NCI-H2196 treated with DMSO at 0.1 percent for 48 hours (cell line): ENCODE measurements around the gene METAP1D.

Experiments
- DNase-seq: peaks from one replicate; lab custom pipeline; 2025; ENCODE audit not compliant: unreplicated experiment; lab: John Stamatoyannopoulos, UW

Gene METAP1D

DNA sequence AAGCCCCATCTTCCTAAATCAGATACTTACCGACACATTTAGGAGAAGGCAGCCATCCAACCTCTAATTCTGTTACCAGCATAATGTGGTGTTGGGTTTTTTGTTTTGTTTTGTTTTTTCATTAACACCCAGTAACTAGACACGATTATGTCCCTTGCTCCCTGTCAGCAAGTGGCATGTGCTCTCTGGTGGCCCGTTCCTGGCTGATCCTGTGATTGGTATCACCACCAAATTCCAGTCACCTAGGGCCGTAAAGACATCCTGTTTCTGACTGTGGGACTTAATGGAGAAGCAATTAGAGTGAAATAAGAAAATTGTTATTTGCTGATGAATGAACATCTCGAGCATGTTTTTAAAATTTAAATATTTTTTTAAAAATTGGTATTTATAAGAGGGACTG lies 79.7 kb downstream of the METAP1D start:
- DNase-seq, result no peak

DNA sequence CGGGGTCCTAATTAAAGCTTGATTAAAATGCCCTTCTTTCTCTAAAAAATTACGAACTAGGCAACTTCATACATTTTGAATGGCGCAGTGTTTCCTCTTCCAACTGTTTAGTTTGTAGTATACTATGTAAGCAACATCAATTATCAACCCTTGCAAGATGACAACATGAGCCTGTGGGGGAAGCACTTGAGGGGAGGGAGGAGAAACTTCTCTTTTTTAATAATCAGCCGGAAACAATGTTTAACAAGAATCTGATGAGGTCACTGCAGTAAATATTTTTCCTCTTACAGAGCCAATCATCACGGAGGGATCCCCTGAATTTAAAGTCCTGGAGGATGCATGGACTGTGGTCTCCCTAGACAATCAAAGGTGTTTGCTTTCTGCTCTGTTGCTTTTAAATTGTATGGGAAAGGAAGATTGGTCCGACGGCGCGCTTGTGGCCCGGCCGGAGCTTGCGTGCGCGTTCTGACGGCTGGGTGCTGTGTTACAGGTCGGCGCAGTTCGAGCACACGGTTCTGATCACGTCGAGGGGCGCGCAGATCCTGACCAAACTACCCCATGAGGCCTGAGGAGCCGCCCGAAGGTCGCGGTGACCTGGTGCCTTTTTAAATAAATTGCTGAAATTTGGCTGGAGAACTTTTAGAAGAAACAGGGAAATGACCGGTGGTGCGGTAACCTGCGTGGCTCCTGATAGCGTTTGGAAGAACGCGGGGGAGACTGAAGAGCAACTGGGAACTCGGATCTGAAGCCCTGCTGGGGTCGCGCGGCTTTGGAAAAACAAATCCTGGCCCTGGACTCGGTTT lies 80.3 kb downstream of the METAP1D start:
- no peak for DNase-seq

DNA sequence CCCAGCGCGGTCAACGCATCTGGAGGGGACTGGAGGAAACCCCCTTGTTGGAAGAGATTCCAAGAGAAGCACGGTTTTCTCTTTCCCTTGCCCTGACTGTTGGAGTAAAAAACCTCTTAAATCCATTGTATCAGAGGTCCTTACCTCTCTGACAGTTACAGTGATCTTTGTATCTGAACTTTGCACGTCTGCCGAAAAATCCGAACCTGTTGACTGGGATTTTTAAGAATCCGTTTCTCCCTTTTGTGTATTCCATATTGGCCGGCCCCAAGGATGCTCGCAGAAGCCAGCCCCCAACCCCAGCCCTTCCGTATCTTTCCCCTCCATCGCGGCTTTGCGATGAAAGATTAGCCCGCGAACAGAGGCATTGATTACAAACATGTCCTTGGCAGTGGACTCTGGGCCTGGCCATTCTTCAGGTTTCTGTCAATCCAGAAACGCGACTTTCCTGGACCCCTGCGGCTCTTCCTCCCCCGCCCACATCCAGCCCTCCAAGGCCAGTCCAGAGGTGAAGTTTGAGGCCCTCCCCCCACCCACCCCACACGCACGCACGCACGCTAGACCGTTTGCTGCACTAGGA lies 81.0 kb downstream of the METAP1D start:
- no peak for DNase-seq

DNA sequence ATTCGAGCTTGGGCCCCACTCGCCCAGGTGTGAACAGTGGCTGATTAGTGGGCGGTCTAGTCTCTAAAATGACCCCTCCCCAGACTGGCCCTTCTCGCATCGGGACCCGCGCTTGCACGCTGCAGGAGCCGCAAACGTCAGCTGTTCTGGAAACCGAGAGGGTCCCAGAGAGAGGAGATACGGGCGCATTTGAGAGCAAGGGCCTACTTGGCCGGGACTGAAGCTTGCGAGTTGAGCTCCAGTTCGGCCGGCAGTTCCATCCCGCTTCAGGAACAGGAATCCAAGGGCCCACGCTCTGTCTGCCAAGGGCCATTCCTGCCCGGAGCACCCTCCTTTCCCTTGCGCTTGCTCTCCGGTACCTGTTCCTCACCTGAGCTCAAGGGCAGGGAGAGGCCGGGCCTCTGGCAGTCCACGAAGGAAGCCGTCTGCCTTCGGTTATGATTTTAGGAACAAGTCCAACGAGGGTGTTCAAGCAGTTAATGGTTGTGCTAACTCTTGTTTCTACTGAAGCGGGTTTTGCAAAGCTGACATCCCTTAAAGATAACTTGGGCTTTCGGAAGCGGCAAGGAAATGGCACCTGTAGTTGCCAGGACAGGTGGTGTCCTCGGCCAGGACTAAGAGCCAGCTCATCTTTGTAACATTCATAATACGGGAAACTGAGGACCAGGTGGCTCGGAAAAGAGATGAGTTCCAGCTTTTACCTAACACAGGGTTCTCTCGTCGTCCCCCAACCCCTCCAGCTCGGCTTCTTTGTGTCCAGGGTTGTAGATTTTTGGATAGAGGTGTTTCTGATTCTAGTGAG lies 81.7 kb downstream of the METAP1D start:
- DNase-seq, result no peak

DNA sequence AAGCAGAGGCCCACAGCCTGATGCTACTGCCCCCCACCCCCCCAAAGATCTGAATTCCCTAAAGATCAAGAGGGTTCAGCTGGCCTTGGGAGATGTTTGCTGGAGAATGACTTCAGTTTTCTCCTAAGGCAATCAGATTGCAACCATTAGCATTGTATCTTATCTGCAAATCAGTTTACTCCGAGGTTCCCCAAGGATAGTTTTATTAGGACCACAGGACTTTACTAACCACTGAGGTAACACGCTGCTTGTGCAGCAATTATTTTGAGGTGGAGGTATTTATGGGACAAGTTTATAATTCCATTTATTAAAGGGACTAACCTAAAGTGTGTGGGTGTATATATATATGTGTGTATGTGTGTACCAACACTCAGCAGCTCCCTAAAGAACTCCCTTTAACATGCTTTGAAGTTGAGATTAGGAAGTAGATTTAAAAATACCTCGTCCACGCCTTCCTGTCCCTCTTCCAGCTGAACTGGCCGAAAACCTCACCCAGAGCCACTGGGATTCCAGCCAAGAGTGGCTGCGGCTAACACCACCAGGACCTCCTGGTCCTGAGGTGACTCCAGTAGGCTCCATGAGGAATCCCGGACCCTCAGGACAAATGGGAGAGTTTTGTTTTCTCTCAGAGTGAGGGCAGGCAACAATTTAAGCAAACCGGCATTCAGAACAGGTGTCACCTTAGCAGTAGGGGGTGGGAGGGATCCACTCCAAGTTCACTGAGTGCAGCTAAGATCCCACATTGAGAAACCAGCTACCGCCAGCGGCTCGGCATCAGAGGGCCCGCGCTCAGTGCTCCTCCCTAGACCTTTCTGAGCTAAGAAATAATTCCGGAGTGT lies 82.6 kb downstream of the METAP1D start:
- no peak for DNase-seq

DNA sequence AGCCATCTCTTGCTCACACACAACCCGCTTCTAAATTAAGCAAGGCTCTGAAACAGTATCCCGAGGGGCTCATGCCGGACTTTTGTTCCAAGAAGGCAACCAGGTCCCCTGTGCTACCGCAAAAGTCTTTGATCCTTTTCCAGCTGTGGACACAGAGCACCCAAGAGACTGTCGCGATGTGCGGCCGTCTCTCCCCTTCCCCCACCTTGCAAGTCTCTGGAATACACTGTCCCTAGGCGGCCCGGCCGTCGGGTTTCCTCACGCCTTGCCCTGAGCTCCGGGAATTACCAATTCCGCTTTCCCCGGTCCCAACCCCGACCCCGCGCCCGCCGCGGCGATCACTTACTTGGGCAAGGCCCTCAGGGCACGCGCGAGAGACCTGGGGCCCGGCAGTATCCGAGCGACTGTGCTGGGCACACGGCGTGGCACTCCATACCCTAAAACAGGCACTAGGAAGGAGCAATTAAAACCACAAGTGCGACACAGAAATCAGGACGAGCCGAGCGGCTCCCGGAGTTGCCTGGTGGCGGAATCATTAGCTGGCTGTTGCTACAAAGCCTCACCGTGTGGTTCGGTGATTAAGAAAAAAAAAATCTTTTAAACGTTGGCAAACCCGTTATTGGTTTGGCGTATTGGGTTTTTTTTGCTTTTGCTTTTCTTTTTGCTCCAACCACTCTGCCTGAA lies 83.3 kb downstream of the METAP1D start:
- DNase-seq, result no peak

DNA sequence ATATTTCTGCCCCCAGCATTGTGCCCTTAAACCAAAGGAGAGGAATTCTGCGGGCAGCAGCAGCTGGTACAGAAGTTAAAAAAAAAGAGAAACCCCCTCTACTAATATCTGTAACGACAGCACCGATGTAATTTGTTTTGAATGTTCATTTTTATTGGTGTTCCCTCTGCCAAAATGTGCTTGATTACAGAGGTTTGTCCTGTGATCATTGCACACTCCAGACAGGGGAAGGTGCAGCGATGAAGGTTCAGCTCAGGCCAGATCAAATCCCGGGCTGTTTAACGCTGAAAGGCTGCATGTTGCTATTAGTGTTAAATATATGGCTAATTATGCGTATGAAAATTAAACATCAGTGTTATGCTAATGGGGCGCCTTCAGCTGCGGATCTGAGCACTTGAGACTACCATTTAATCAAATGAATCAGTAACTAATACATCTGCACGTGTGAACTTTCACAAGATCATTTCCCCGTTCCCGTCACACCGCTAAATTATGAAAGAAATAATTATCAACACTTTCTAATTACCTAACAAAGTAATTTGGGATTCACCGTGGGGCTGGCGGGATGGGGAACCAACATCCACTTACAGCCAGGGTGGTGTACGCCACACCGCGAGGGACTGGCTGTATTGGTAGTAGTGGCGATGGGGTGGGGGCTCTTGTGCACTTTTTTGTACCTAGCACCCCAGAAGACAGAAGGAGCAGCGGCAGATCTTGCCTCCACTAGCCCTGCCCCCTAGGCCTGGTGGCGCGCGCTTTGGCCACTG lies 84.1 kb downstream of the METAP1D start:
- no peak for DNase-seq

DNA sequence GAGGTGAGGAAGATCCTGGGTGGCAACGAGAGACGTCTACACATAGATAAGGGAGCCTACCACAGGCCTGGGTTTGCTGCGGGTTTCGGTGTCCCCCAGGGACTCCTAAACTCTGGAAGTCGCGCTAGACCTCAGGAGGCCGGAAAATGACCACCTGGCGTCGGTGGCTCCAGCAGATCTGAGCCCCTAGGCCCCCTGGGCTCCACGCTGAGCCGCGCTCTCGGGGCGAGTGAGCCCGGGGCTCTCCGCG lies 84.6 kb downstream of the METAP1D start:
- DNase-seq, result no peak

DNA sequence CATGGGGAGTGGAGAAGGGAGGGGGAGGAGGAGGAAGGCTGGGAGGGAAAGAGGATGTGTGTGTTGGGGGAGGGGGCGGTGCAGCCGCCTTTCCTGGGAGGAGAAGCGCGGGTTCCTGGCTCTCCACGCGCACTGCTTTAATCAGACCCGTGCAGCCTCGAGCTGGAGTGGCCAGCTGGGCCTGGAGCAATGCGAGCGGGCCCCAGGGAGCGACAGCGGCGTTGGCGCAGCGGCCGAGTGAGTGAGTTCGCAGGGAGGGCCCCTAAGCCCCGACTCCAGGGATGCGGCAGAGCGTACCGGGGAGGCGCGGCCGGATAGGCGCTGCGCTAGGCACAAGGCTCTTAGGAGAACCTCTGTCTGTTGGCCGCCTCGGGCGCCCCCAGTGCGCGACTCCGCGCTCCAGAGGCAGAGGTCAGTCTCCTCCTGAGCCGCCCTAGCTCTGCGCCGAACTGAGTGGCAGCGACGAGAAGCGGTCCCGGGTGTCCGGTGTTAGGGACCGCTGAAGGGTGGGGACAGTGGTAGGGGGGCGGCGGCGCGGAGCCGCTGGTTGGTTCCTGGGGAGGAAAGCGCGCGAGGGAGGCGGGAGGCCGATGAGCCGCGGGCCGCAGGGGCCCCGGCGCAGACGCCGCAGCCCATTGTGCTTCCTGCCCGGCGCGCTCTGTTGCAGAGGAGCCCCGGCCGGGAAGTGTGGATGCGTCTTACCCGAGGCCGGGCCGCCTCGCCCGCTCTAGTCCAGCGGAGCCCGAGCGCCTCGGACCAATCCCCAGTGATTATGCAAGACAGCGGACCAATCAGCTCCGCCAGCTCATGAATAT lies 85.1 kb downstream of the METAP1D start:
- DNase-seq, result peak; percentile 92

DNA sequence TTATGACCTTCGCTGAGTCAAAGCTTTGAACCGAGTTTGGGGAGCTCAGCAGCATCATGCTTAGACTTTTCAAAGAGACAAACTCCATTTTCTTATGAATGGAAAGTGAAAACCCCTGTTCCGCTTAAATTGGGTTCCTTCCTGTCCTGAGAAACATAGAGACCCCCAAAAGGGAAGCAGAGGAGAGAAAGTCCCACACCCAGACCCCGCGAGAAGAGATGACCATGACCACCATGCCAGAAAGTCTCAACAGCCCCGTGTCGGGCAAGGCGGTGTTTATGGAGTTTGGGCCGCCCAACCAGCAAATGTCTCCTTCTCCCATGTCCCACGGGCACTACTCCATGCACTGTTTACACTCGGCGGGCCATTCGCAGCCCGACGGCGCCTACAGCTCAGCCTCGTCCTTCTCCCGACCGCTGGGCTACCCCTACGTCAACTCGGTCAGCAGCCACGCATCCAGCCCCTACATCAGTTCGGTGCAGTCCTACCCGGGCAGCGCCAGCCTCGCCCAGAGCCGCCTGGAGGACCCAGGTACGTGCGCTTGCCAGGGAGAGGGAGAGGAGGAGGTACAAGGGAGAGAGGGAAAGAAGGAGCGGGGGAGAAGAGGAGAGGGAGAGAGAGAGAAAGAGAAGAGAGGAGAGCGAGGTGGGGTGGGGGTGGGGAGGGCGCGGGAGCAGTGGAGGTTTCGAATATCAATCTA lies 85.9 kb downstream of the METAP1D start, which contains the start of gene DLX1:
TSS of gene DLX1 (plus strand) at position 48 of the 700 bp plus-strand sequence. CDS start at position 219, 171 bp downstream.
- no peak for DNase-seq

DNA sequence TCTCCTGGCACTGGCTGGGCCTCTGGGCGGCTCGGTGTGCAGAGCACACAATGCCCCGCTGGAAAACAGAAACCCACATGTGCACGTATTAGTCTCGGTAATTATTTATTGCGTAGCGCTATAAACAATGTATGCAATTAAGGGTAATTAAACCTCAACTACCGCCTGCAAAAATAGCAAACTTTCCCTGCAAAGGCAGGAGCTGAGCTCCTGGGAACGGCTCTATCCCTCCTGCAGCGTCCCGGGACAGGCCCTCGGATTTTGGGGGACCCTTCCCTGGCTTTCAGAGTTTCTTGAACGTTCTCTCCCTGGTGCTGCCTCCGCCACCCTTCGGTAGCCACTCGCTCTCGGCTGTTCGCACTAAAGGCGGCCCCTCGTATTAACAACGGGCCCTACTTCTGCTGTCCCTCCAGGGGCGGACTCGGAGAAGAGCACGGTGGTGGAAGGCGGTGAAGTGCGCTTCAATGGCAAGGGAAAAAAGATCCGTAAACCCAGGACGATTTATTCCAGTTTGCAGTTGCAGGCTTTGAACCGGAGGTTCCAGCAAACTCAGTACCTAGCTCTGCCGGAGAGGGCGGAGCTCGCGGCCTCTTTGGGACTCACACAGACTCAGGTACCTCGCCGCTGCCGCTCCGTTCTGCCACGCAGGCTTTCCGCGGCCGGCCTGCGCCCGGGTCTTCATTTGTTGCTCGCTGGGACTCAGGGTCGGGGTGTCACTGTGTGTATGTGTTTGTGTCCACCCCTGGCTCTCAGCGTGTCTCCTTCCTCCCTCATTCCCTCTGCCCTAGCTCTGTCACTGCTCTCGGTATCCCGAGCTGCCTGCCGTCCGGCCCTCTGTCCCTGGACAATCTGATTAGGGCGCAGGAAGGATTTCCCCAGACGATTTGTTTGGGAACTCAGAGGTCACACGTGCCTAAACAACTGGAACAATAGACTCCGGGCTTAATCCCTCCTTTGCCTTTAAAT lies 86.8 kb downstream of the METAP1D start:
- no peak for DNase-seq

DNA sequence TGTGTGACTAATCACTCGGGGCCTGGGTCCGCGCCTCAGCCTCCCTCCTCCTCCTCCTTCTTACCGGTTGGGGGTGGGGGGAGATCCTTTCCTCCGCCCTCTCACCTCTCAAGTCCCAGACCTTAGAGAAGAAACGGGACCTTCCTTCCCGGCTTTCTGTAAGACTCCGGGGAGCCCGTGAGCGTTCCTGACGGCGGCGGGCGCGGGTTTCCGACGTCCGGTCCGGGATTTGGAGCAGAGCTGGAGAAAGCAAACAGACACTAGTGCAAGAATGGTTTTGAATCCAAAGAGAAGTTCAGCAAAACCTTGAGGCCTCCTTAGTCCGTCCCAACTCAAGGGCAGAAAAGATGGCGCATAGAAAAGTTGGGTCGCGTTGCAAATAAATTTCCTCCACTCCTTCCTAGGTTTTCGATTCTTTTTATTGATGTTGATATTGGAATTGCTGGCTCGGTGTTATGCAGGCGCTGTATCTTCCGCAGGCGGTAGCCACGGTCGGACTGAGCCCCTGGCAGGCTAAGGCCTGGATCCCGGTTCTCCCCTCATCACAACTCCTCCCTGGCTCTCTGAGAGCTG lies 87.5 kb downstream of the METAP1D start:
- no peak for DNase-seq

DNA sequence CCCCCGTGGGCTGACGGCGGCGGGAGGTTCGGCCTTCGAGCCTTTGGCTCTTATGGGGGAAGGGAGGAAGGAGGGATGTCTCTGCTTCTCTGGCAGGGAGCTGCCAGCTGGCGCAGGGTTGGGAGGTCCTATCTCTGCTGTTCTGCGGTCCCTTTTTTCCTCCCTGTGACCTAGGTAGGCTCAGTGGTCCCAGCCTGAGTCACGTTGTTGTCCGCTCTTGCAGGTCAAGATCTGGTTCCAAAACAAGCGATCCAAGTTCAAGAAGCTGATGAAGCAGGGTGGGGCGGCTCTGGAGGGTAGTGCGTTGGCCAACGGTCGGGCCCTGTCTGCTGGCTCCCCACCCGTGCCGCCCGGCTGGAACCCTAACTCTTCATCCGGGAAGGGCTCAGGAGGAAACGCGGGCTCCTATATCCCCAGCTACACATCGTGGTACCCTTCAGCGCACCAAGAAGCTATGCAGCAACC lies 88.1 kb downstream of the METAP1D start:
- no peak for DNase-seq

DNA sequence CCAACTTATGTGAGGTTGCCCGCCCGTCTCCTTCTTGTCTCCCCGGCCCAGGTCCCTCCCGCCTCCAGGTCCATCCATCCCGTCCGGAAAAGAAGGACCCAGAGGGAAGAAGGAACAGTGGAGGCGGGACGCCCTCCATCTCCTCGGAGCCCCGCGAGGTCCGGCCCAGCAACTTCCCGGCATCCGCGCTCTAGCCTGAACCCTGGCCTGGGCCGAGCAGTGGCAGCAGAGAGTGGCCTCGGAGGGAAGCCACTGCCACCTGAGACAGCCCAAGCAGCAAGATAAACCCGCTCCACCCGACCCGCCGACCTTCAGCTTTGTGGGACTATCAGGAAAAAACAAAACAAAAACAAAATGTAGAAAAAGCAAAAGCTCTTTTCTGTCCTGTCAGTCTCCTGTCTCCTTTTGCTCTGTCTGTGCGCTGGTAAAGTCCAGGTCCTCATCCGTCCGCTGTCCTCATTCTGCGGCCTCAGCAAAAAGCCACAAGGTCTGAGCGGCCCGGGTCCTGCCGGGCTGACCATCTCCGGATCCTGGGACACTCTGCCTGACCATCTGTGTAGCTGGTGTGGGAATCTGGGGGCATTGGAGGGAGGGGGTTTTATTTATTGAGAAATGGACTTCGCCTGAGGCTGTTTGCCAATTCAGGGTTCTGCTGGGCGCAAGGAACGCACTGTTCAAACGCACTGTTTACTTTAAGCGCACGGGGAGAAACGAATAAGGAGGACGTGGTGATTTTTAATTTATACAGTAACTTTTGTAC lies 88.7 kb downstream of the METAP1D start:
- DNase-seq, result no peak

DNA sequence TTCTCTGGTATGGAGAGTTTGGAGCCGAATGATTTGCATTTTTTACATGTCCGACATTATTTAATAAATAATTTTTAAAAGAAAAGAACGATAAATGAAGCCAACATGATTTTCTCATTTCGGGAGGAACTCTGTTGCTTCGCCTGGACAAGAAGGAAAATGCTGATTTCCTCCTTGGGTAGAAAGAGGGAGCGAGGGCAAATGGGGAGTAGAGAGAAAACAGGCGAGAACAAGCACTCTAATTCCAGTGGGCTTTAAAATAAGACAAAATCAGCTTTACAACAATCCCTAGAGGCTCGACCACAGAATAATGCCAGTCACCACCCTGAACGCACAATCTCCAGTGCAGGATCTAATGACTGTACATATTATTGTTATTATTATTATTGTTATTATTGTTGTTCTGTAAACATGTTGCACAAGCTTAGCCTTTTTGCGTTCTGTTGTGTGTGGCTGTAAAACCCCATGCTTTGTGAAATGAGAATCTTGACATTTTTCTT lies 89.3 kb downstream of the METAP1D start:
- DNase-seq, result no peak

DNA sequence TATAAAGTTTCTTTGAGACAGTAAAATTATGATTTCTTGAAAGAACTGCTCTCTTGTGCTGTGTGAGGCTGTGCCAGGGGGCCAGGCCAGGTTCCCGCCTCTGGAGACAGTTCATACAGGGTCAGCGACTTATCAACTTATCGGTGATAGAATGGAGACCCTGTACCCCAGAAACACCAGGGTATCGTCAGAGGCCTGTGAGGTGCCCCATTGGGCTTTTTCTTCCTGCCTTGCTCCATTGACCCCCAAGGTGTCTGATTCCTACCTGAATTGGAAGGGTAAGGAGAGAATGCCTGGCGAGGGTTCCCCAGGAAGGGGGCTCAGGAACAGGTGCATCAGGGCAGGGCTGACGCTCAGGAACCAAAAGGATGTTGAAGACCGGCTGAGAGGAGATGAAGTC lies 89.9 kb downstream of the METAP1D start:
- DNase-seq, result no peak
